ENCODE data around the gene TMEFF2. TPM values are rescaled to one million over a fixed set of nuclear protein-coding genes. Genes with fewer than 3 reads are reported as not detected.

Gene TMEFF2
- total and polyA plus RNA-seq, 2 experiments from 2014 or later: 0.13 TPM; not detected in 1

GRCh38 chr2:192190474-192190873 is 4.3 kb downstream of the TMEFF2 start:
- Histone ChIP-seq H3K9me3 (ENCODE audit: low read depth) (no peaks in the 10 kb centered on the region), H3K79me2 (ENCODE audit: insufficient read depth) (no peaks in the 10 kb centered on the region), H3K27ac (no peak overlapping the region), H3K36me3 (ENCODE audit: low read depth) (no peaks in the 10 kb centered on the region), H4K20me1 (ENCODE audit: insufficient read depth) (no peaks in the 10 kb centered on the region), H3K9me2 (ENCODE audit: insufficient read depth) (no peaks in the 10 kb centered on the region), H3K27me3 (replicated peaks; ENCODE audit: insufficient read depth) (peaks cover 35% of the 10 kb centered on the region), H2AFZ (no peak overlapping the region), H3K4me2 (ENCODE audit: unreplicated experiment) (no peak overlapping the region), H3K4me3 (no peak overlapping the region), H3K4me1 (ENCODE audit: insufficient read depth) (no peaks in the 10 kb centered on the region), H3K9ac (no peak overlapping the region), H3F3A (ENCODE audit: insufficient read depth) (no peaks in the 10 kb centered on the region)
- 33 to 53% methylated on average over 1 of the region's 1 CpG for WGBS, 2 experiments (ENCODE audit: low coverage in 1 of 2, low lambda C conversion rate in 2 of 2, missing lambda C conversion rate in 2 of 2)
- in situ Hi-C loops (cut with MboI): no loop called here
- no peak for TF ChIP-seq EZH2 (IDR thresholded peaks at IDR 0.05; ENCODE audit: insufficient read depth, poor library complexity, severe bottlenecking)
- no peak for TF ChIP-seq EZH2phosphoT487 (IDR thresholded peaks at IDR 0.05; ENCODE audit: insufficient read depth, low read depth)
- peak; percentile 59 for DNase-seq

- Histone ChIP-seq H3K9ac (no peak overlapping the region), H3K9me3 (ENCODE audit: low read depth) (no peaks in the 10 kb centered on the region), H4K20me1 (ENCODE audit: insufficient read depth) (no peaks in the 10 kb centered on the region), H3K9me2 (ENCODE audit: insufficient read depth) (no peaks in the 10 kb centered on the region), H3K4me2 (ENCODE audit: unreplicated experiment) (no peak overlapping the region), H3K27me3 (replicated peaks; ENCODE audit: insufficient read depth) (peaks cover 5% of the 10 kb centered on the region; the same call in 1 of the 2 replicates), H3K27ac (no peak overlapping the region), H3K79me2 (ENCODE audit: insufficient read depth) (no peaks in the 10 kb centered on the region), H3K36me3 (ENCODE audit: low read depth) (no peaks in the 10 kb centered on the region), H3K4me3 (no peak overlapping the region), H2AFZ (no peak overlapping the region), H3F3A (ENCODE audit: insufficient read depth) (no peaks in the 10 kb centered on the region), H3K4me1 (ENCODE audit: insufficient read depth) (no peaks in the 10 kb centered on the region)
- 79 to 83% methylated on average over 5 of the region's 5 CpGs for WGBS, 2 experiments (ENCODE audit: low coverage in 1 of 2, low lambda C conversion rate in 2 of 2, missing lambda C conversion rate in 2 of 2)
- TF ChIP-seq EZH2phosphoT487 (IDR thresholded peaks at IDR 0.05; ENCODE audit: insufficient read depth, low read depth) (no peak), EZH2 (IDR thresholded peaks at IDR 0.05; ENCODE audit: insufficient read depth, poor library complexity, severe bottlenecking) (no peak)
- DNase-seq: no peak
- in situ Hi-C loops (cut with MboI): no loop called here
Measured at GRCh38 chr2:192186806-192187205, 7.9 kb downstream of the TMEFF2 start.

GRCh38 chr2:192184349-192184748 is 10.4 kb downstream of the TMEFF2 start:
- no peaks in the 10 kb centered on the region for H3K36me3 ChIP-seq (ENCODE audit: low read depth)
- no peak overlapping the region for H3K4me2 ChIP-seq (ENCODE audit: unreplicated experiment)
- H3K9me2 ChIP-seq (ENCODE audit: insufficient read depth): no peaks in the 10 kb centered on the region
- no peaks in the 10 kb centered on the region for H3K9me3 ChIP-seq (ENCODE audit: low read depth)
- H3K79me2 ChIP-seq (ENCODE audit: insufficient read depth): no peaks in the 10 kb centered on the region
- H3K4me1 ChIP-seq (ENCODE audit: insufficient read depth): no peaks in the 10 kb centered on the region
- no peaks in the 10 kb centered on the region for H4K20me1 ChIP-seq (ENCODE audit: insufficient read depth)
- no peak overlapping the region for H3K27ac ChIP-seq
- H3F3A ChIP-seq (ENCODE audit: insufficient read depth): no peaks in the 10 kb centered on the region
- DNase-seq: no peak
- no peak overlapping the region for H3K4me3 ChIP-seq
- no peak overlapping the region for H2AFZ ChIP-seq
- in situ Hi-C loops (cut with MboI): no loop called here
- TF ChIP-seq EZH2phosphoT487 (IDR thresholded peaks at IDR 0.05; ENCODE audit: insufficient read depth, low read depth) (no peak), EZH2 (IDR thresholded peaks at IDR 0.05; ENCODE audit: insufficient read depth, poor library complexity, severe bottlenecking) (no peak)
- H3K9ac ChIP-seq: no peak overlapping the region
- WGBS, 2 experiments (ENCODE audit: low coverage in 1 of 2, low lambda C conversion rate in 2 of 2, missing lambda C conversion rate in 2 of 2): 66 to 88% methylated on average over 2 of the region's 2 CpGs
- H3K27me3 ChIP-seq (replicated peaks; ENCODE audit: insufficient read depth): no peaks in the 10 kb centered on the region

- DNase-seq: no peak
- Histone ChIP-seq H3K27ac (no peak overlapping the region), H4K20me1 (ENCODE audit: insufficient read depth) (no peaks in the 10 kb centered on the region), H3K4me3 (no peak overlapping the region), H3K9me2 (ENCODE audit: insufficient read depth) (no peaks in the 10 kb centered on the region), H3K4me1 (ENCODE audit: insufficient read depth) (no peaks in the 10 kb centered on the region), H3F3A (ENCODE audit: insufficient read depth) (no peaks in the 10 kb centered on the region), H3K79me2 (ENCODE audit: insufficient read depth) (no peaks in the 10 kb centered on the region), H3K9ac (no peak overlapping the region), H2AFZ (no peak overlapping the region), H3K27me3 (replicated peaks; ENCODE audit: insufficient read depth) (no peaks in the 10 kb centered on the region), H3K4me2 (ENCODE audit: unreplicated experiment) (no peak overlapping the region), H3K36me3 (ENCODE audit: low read depth) (no peaks in the 10 kb centered on the region), H3K9me3 (ENCODE audit: low read depth) (no peaks in the 10 kb centered on the region)
- in situ Hi-C loops (cut with MboI): no loop called here
- TF ChIP-seq EZH2 (IDR thresholded peaks at IDR 0.05; ENCODE audit: insufficient read depth, poor library complexity, severe bottlenecking) (no peak), EZH2phosphoT487 (IDR thresholded peaks at IDR 0.05; ENCODE audit: insufficient read depth, low read depth) (no peak)
- 37 to 49% methylated on average over 1 of the region's 1 CpG for WGBS, 2 experiments (ENCODE audit: low coverage in 1 of 2, low lambda C conversion rate in 2 of 2, missing lambda C conversion rate in 2 of 2)
Measured at GRCh38 chr2:192183296-192183695, 11.4 kb downstream of the TMEFF2 start.

- Histone ChIP-seq H3K79me2 (ENCODE audit: insufficient read depth) (no peaks in the 10 kb centered on the region), H3K4me2 (ENCODE audit: unreplicated experiment) (no peak overlapping the region), H3F3A (ENCODE audit: insufficient read depth) (no peaks in the 10 kb centered on the region), H3K4me3 (no peak overlapping the region), H3K4me1 (ENCODE audit: insufficient read depth) (peaks cover 7% of the 10 kb centered on the region; the same call in 1 of the 2 replicates), H3K9ac (no peak overlapping the region), H3K9me2 (ENCODE audit: insufficient read depth) (no peaks in the 10 kb centered on the region), H3K36me3 (ENCODE audit: low read depth) (no peaks in the 10 kb centered on the region), H3K9me3 (ENCODE audit: low read depth) (no peaks in the 10 kb centered on the region), H2AFZ (no peak overlapping the region), H4K20me1 (ENCODE audit: insufficient read depth) (no peaks in the 10 kb centered on the region), H3K27ac (no peak overlapping the region), H3K27me3 (replicated peaks; ENCODE audit: insufficient read depth) (0 out of 2 replicates have a peak, but pooled peaks cover 2% of the 10 kb centered on the region)
- 62 to 64% methylated on average over 2 of the region's 2 CpGs for WGBS, 2 experiments (ENCODE audit: low coverage in 1 of 2, low lambda C conversion rate in 2 of 2, missing lambda C conversion rate in 2 of 2)
- no peak for DNase-seq
- in situ Hi-C loops (cut with MboI): loop anchor here (25.0 kb wide), 1 partner anchor 480 kb away; the partner anchor contains the start of gene NABP1
- TF ChIP-seq EZH2 (IDR thresholded peaks at IDR 0.05; ENCODE audit: insufficient read depth, poor library complexity, severe bottlenecking) (no peak), EZH2phosphoT487 (IDR thresholded peaks at IDR 0.05; ENCODE audit: insufficient read depth, low read depth) (no peak)
Measured at GRCh38 chr2:192166946-192167345, 27.8 kb downstream of the TMEFF2 start.

Data from GM23248 (cell line).